Thoracic aorta (tissue), 2 donors: Measurements from ENCODE around the gene MAB21L1. TPM values are rescaled to one million over a fixed set of nuclear protein-coding genes. Genes with fewer than 3 reads are reported as not detected.

Experiments
- ATAC-seq: fragments of 150-250 bp; one replicate; pipeline ENCODE4 v1.8.0; 2017; ENCODE audit warnings: low read depth; ENCODE audit not compliant: insufficient number of reproducible peaks, low FRiP score
- DNase-seq: peaks from one replicate; pipeline ENCODE4 v3.0.0-alpha.2; 2020; ENCODE audit warnings: low spot score
- H3K27ac ChIP-seq, 2 donors: fragments of 200-600 bp; sonication (generic); 1 replicate in 1 of 2; 2 replicates in 1 of 2; pipeline ENCODE4 v1.5.1; 2016; ENCODE audit warnings: mild to moderate bottlenecking in 2 of 2, moderate library complexity in 2 of 2
- H3K27me3 ChIP-seq: fragments of 200-600 bp; sonication (generic); replicated peaks from 2 replicates; pipeline ENCODE4 v1.6.0; 2016; ENCODE audit warnings: mild to moderate bottlenecking; ENCODE audit not compliant: insufficient read depth
- H3K36me3 ChIP-seq: fragments of 200-600 bp; sonication (generic); one replicate; pipeline ENCODE4 v1.5.1; 2016
- H3K4me1 ChIP-seq, 2 donors: fragments of 200-600 bp; sonication (generic); 1 replicate in 1 of 2; 2 replicates in 1 of 2; pipeline versions ENCODE4 v1.5.1 to v1.6.0; 2016; ENCODE audit warnings: low read depth in 2 of 2, mild to moderate bottlenecking in 1 of 2; ENCODE audit not compliant: control insufficient read depth in 1 of 2
- H3K4me3 ChIP-seq: fragments of 200-600 bp; sonication (generic); 2 replicates; pipeline ENCODE4 v1.5.1; 2016; ENCODE audit warnings: mild to moderate bottlenecking
- H3K9me3 ChIP-seq: fragments of 200-600 bp; sonication (generic); 2 replicates; pipeline ENCODE4 v1.5.1; 2016
- total RNA-seq, 2 donors: library from RNA; depleted of rRNA; stranded (reverse); fragments of >200 nt; gene quantifications; one replicate each; pipeline versions ENCODE4 v1.1.0 to v1.2.3, GENCODE V29; 2016
- TF ChIP-seq, protein P1 (sequence below): fragments of 200-600 bp; sonication (generic); IDR thresholded peaks from one replicate; pipeline ENCODE4 v1.5.1; 2019; ENCODE audit warnings: antibody characterized with exemption

MAB21L1 gene
- total RNA-seq, 2 donors from 2014 or later = 0.63 to 1.1 TPM

DNA sequence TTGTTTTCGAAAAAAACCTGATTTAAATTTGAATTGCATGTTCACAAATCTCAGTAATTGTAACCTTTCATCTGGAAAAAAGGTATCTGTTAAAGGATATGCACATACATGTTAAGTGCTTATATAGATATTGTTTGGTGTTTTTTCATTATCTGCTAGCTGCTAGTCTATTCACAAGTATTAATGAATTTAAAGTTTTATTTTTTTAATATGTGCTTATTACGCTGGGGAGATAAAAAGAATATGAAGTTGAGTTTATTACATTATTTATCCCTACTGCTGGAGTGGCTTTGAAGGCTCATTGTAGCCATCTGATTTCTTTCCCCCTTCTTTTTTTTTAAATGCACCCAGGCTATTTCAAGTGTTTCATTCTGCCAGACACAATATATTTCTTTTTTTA lies 3.9 kb upstream of the MAB21L1 start:
- no peaks in the 10 kb centered on the region for H3K4me1 ChIP-seq

DNA sequence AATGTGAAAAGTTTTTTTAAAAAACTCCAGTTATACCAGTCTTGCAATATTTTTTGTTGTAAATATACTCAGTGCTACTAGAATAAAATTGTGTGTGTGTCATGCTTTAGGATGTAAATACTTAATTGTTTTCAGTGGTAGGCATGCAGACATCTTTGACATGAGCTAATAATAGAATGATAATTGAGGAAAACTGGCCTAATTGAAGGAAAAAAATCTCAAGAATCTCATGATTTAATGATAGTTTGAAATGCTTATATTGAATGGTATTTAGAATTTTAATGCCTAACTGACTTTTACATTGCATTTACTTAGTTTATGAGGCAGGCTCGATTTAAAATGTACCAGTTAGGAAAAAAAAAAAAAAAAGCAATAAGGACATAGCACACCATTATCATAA lies 3.2 kb upstream of the MAB21L1 start:
- H3K27ac ChIP-seq = no peak overlapping the region
- DNase-seq = no peak
- H3K4me1 ChIP-seq = no peaks in the 10 kb centered on the region
- no peak for ATAC-seq
- no peaks in the 10 kb centered on the region for H3K36me3 ChIP-seq
- H3K4me3 ChIP-seq = no peak overlapping the region
- no peaks in the 10 kb centered on the region for H3K9me3 ChIP-seq
- H3K27me3 ChIP-seq = peaks cover 3% of the 10 kb centered on the region
- TF ChIP-seq, protein P1, sequence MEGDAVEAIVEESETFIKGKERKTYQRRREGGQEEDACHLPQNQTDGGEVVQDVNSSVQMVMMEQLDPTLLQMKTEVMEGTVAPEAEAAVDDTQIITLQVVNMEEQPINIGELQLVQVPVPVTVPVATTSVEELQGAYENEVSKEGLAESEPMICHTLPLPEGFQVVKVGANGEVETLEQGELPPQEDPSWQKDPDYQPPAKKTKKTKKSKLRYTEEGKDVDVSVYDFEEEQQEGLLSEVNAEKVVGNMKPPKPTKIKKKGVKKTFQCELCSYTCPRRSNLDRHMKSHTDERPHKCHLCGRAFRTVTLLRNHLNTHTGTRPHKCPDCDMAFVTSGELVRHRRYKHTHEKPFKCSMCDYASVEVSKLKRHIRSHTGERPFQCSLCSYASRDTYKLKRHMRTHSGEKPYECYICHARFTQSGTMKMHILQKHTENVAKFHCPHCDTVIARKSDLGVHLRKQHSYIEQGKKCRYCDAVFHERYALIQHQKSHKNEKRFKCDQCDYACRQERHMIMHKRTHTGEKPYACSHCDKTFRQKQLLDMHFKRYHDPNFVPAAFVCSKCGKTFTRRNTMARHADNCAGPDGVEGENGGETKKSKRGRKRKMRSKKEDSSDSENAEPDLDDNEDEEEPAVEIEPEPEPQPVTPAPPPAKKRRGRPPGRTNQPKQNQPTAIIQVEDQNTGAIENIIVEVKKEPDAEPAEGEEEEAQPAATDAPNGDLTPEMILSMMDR = no peak

More for the DNA sequence above, 3.9 kb upstream of the MAB21L1 start:
- Histone ChIP-seq H3K36me3 (no peaks in the 10 kb centered on the region), H3K27me3 (peaks cover 3% of the 10 kb centered on the region), H3K4me3 (no peak overlapping the region), H3K27ac (no peak overlapping the region), H3K9me3 (no peaks in the 10 kb centered on the region)
- ATAC-seq (no peak), DNase-seq (no peak)
- TF ChIP-seq, protein P1 = no peak

DNA sequence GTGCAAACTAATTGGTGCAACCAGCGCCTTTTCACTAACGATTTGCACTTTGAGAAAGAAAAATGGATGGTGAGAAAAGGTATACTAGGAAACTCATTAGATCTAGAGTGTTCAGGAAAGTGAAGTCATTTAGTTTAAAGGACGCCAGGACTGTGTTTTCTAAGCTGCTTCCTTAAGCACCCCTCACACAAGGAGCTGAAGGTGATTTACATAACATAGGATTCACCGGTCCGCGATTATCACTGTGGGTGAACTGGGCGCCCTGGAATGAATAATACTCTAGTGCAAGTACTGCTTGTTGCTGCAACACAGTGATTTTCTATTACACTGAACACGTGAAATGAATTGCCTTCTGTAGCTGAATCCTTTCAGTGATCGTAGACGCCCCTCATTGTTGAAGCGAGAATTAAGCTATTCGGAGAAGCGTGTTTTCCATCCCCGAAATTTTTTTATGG lies 2.6 kb upstream of the MAB21L1 start:
- H3K27ac ChIP-seq = no peak overlapping the region
- ATAC-seq = no peak
- peaks cover 3% of the 10 kb centered on the region for H3K27me3 ChIP-seq
- TF ChIP-seq, protein P1 = no peak
- no peaks in the 10 kb centered on the region for H3K9me3 ChIP-seq
- no peaks in the 10 kb centered on the region for H3K36me3 ChIP-seq
- H3K4me3 ChIP-seq = no peak overlapping the region
- DNase-seq = no peak
- H3K4me1 ChIP-seq = no peaks in the 10 kb centered on the region

DNA sequence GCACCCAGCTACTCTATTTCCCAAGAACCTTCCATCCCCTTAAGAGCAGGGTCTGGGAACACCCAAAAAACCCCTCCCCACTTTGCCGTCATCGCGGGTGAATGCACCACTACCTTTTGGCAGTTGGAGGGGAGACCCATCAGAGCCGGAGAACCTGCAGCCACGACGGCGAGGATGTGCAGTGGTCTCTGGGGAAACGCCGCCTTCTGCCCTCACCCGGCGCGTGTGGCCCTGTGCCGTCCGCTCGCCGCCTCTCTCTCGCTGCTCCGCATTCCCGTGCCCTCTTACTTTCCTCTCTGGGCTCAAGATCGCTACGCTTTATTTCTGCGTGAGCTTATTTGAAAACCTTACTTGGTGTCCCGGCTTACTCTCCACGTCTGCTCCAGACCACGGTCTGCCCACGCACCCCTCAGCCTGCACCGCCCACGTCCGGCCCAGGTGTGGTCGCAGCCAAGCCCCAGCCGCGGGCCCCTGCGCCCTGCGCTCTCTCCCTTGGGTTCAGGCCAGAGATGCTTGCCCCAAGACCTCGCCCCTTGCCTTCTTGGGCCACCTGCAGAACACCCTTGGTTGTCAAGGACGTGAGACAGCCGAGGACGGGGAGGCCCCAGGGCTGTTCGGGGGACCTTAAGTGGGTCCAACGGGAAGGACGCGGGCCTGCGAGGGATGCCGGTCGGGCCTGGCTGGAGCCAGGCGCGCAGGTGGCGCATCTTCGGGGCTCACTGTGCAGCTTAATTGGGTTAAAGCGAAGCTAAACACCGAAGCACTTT lies 2.0 kb upstream of the MAB21L1 start:
- ATAC-seq = no peak
- TF ChIP-seq, protein P1 = no peak
- Histone ChIP-seq H3K9me3 (no peaks in the 10 kb centered on the region), H3K36me3 (no peaks in the 10 kb centered on the region), H3K4me3 (no peak overlapping the region), H3K27ac (no peak overlapping the region), H3K4me1 (no peaks in the 10 kb centered on the region), H3K27me3 (peaks cover 3% of the 10 kb centered on the region)
- no peak for DNase-seq

DNA sequence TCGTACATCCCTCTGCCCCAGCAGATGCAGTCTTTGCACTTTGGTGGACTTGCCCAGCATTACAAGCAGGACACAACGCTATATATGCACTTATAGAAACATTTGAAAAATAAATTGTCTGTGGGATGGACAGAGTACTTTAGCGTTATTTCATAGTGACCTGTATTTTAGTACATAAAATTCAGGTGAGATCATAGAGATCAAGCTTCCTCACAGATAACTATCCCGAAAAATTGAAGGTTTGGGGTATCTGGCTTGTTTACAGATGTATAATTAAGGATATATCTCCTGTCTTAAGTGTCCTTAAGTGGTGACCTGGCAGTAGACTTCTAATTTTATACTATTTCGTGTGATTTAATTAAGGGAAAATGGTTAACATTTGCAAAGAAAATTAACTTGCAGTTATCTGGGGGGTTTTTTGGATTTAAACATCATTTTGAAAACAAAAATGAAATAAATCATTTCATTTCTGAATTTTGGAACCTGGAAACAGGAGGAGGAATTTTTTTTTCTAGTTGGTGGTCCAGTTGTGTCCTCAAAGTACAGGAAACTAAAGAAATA lies 977 bp upstream of the MAB21L1 start:
- Histone ChIP-seq H3K36me3 (no peaks in the 10 kb centered on the region), H3K4me3 (no peak overlapping the region), H3K27me3 (peaks cover 3% of the 10 kb centered on the region), H3K4me1 (no peaks in the 10 kb centered on the region), H3K27ac (no peak overlapping the region), H3K9me3 (no peaks in the 10 kb centered on the region)
- DNase-seq (no peak), ATAC-seq (no peak)
- TF ChIP-seq, protein P1 = no peak
